Measurements from ENCODE around the gene INPP5K. TPM values are rescaled to one million over a fixed set of nuclear protein-coding genes. Genes with fewer than 3 reads are reported as not detected.

INPP5K gene
- total RNA-seq, 1 donor from 2014 or later = 22.4 TPM

- H3K4me3 Mint-ChIP-seq = no peak overlapping the region
- no peaks in the 10 kb centered on the region for H3K4me1 Mint-ChIP-seq
These were observed 35.3 kb upstream of the INPP5K start for GRCh38 chr17:1551741-1552140.

GRCh38 chr17:1548032-1548431, 31.6 kb upstream of the INPP5K start:
- no peak for DNase-seq (ENCODE audit: low spot score in 2 of 2, unreplicated experiment in 2 of 2)
- Mint-ChIP-seq H3K36me3 (peaks cover 32% of the 10 kb centered on the region), H3K27ac (no peak overlapping the region), H3K9me3 (no peaks in the 10 kb centered on the region), H3K27me3 (ENCODE audit: low read depth) (no peaks in the 10 kb centered on the region), H3K4me3 (no peak overlapping the region), H3K4me1 (no peaks in the 10 kb centered on the region)
- TF ChIP-seq CTCF (IDR thresholded peaks at IDR 0.05; ENCODE audit: unreplicated experiment) = no peak

More at GRCh38 chr17:1551741-1552140, 35.3 kb upstream of the INPP5K start:
- DNase-seq (ENCODE audit: low spot score in 2 of 2, unreplicated experiment in 2 of 2) = no peak
- Mint-ChIP-seq H3K27ac (no peak overlapping the region), H3K27me3 (ENCODE audit: low read depth) (no peaks in the 10 kb centered on the region), H3K9me3 (no peaks in the 10 kb centered on the region), H3K36me3 (peaks cover 33% of the 10 kb centered on the region)
- no peak for TF ChIP-seq CTCF (IDR thresholded peaks at IDR 0.05; ENCODE audit: unreplicated experiment)

GRCh38 chr17:1546292-1546922, 30.0 kb upstream of the INPP5K start:
- H3K27ac Mint-ChIP-seq = no peak overlapping the region
- no peak for DNase-seq (ENCODE audit: low spot score in 2 of 2, unreplicated experiment in 2 of 2)
- H3K4me1 Mint-ChIP-seq = no peaks in the 10 kb centered on the region
- H3K27me3 Mint-ChIP-seq (ENCODE audit: low read depth) = no peaks in the 10 kb centered on the region
- no peak for TF ChIP-seq CTCF (IDR thresholded peaks at IDR 0.05; ENCODE audit: unreplicated experiment)
- peaks cover 26% of the 10 kb centered on the region for H3K36me3 Mint-ChIP-seq
- H3K9me3 Mint-ChIP-seq = no peaks in the 10 kb centered on the region
- H3K4me3 Mint-ChIP-seq = no peak overlapping the region

- TF ChIP-seq CTCF (IDR thresholded peaks at IDR 0.05; ENCODE audit: unreplicated experiment) = no peak
- H3K4me3 Mint-ChIP-seq = no peak overlapping the region
- H3K4me1 Mint-ChIP-seq = no peaks in the 10 kb centered on the region
- peaks cover 26% of the 10 kb centered on the region for H3K36me3 Mint-ChIP-seq
- H3K9me3 Mint-ChIP-seq = no peaks in the 10 kb centered on the region
- no peak for DNase-seq (ENCODE audit: low spot score in 2 of 2, unreplicated experiment in 2 of 2)
- no peak overlapping the region for H3K27ac Mint-ChIP-seq
- no peaks in the 10 kb centered on the region for H3K27me3 Mint-ChIP-seq (ENCODE audit: low read depth)
These were observed 29.2 kb upstream of the INPP5K start for GRCh38 chr17:1545618-1546017.

GRCh38 chr17:1542316-1542715, 25.9 kb upstream of the INPP5K start:
- no peaks in the 10 kb centered on the region for H3K4me1 Mint-ChIP-seq
- no peaks in the 10 kb centered on the region for H3K27me3 Mint-ChIP-seq (ENCODE audit: low read depth)
- no peak overlapping the region for H3K4me3 Mint-ChIP-seq
- TF ChIP-seq CTCF (IDR thresholded peaks at IDR 0.05; ENCODE audit: unreplicated experiment) = no peak
- H3K9me3 Mint-ChIP-seq = no peaks in the 10 kb centered on the region
- H3K36me3 Mint-ChIP-seq = peaks cover 21% of the 10 kb centered on the region
- DNase-seq (ENCODE audit: low spot score in 2 of 2, unreplicated experiment in 2 of 2) = no peak
- no peak overlapping the region for H3K27ac Mint-ChIP-seq

Data from mesothelial cell of epicardium (in vitro differentiated cells).